Panc1 (cell line): ENCODE measurements around the gene MAP7. TPM values are rescaled to one million over a fixed set of nuclear protein-coding genes. Genes with fewer than 3 reads are reported as not detected.

Experiments
- ATAC-seq: fragments of 200-7000 bp; cut with Tn5 transposase; 2 replicates; pipeline ENCODE4 v1.9.1; 2020; ENCODE audit warnings: mild to moderate bottlenecking, moderate library complexity
- BruUV-seq: library from RNA; stranded (reverse); fragments of 400-500 nt; replicated peaks from 2 replicates; lab custom pipeline; 2021; lab: Mats Ljungman, UMichigan
- CTCF ChIA-PET: fragments of 300-600 bp; sonication (Branson Sonifier 250); formaldehyde crosslinking; loops from one replicate; lab custom pipeline; 2022; ENCODE audit warnings: antibody characterized with exemption; lab: Charles Lee
- POLR2A ChIA-PET: fragments of 300-600 bp; sonication (Branson Sonifier 250); formaldehyde crosslinking; loops from one replicate; lab custom pipeline; 2022; ENCODE audit warnings: antibody characterized with exemption; lab: Charles Lee
- DNase-seq: peaks from one replicate; pipeline ENCODE4 v3.0.0-alpha.2; 2010; ENCODE audit warnings: low read depth, low spot score
- H3K27ac ChIP-seq: 2 replicates; pipeline ENCODE4 v1.5.1; 2011; ENCODE audit warnings: mild to moderate bottlenecking, low read length, inconsistent platforms
- H3K27me3 ChIP-seq: fragments of 200-500 bp; sonication (Bioruptor generic); 2 replicates; pipeline ENCODE4 v1.6.0; 2014; ENCODE audit warnings: low read length, inconsistent platforms; ENCODE audit not compliant: control insufficient read depth, insufficient read depth
- H3K36me3 ChIP-seq: fragments of 200-500 bp; sonication (Bioruptor generic); 2 replicates; pipeline ENCODE4 v1.5.1; 2014; ENCODE audit warnings: inconsistent platforms, mild to moderate bottlenecking, low read length, moderate library complexity; ENCODE audit not compliant: control insufficient read depth, insufficient read depth
- H3K4me1 ChIP-seq: 2 replicates; pipeline ENCODE4 v1.5.1; 2011; ENCODE audit warnings: inconsistent platforms, mild to moderate bottlenecking, low read length, moderate library complexity; ENCODE audit not compliant: control insufficient read depth, insufficient read depth
- H3K4me3 ChIP-seq, 2 experiments: 2 replicates each; pipeline ENCODE4 v1.5.1; 2011 to 2012; ENCODE audit warnings: low read depth in 2 of 2, low read length in 2 of 2, mild to moderate bottlenecking in 2 of 2, inconsistent platforms in 1 of 2, moderate library complexity in 1 of 2
- H3K9me3 ChIP-seq: fragments of 200-500 bp; sonication (Bioruptor generic); 2 replicates; pipeline ENCODE4 v1.5.1; 2014; ENCODE audit warnings: low read depth, mild to moderate bottlenecking, inconsistent platforms, low read length, moderate library complexity; ENCODE audit not compliant: control insufficient read depth, insufficient read depth
- POLR2AphosphoS5 ChIP-seq: IDR thresholded peaks from 2 replicates; pipeline ENCODE4 v1.6.1; 2012; ENCODE audit warnings: mild to moderate bottlenecking, low read depth, low read length, moderate library complexity
- SIN3A ChIP-seq: IDR thresholded peaks from 2 replicates; pipeline ENCODE4 v1.6.1; 2012; ENCODE audit warnings: low read depth, mild to moderate bottlenecking, low read length, moderate library complexity, borderline replicate concordance; ENCODE audit not compliant: insufficient read depth
- TCF7L2 ChIP-seq: IDR thresholded peaks from 2 replicates; pipeline ENCODE4 v1.6.1; 2011; ENCODE audit warnings: mild to moderate bottlenecking, low read depth, low read length, inconsistent platforms
- in situ Hi-C: cut with HindIII; loops from 2 replicates; pipeline ENCODE4 v1.10.0; 2016; ENCODE audit warnings: low sequenced_read_pairs, low pct_unique_long_range_greater_than_20kb
- intact Hi-C: fragments of 100-400 bp; cut with micrococcal nuclease; formaldehyde crosslinking; loops from one replicate; pipeline ENCODE4 v1.10.0; 2022; ENCODE audit not compliant: unreplicated experiment
- total RNA-seq: library from RNA; stranded (reverse); gene quantifications from one replicate; pipeline ENCODE4 v1.2.1, GENCODE V29; 2021; ENCODE audit not compliant: unreplicated experiment
- TF ChIP-seq, protein P1 (sequence below): fragments of 450-650 bp; IDR thresholded peaks from 2 replicates; pipeline ENCODE4 v1.5.1; 2017; ENCODE audit warnings: mild to moderate bottlenecking
- TF ChIP-seq, protein P2 (sequence below), 2 experiments: IDR thresholded peaks; 2 replicates each; pipeline ENCODE4 v1.6.1; 2011 to 2012; ENCODE audit warnings: low read depth in 2 of 2, control low read depth in 1 of 2, low read length in 1 of 2, mild to moderate bottlenecking in 1 of 2, moderate library complexity in 1 of 2; ENCODE audit not compliant: insufficient read depth in 1 of 2

Gene MAP7
- total RNA-seq, 1 experiment from 2014 or later: 1.8 TPM

DNA sequence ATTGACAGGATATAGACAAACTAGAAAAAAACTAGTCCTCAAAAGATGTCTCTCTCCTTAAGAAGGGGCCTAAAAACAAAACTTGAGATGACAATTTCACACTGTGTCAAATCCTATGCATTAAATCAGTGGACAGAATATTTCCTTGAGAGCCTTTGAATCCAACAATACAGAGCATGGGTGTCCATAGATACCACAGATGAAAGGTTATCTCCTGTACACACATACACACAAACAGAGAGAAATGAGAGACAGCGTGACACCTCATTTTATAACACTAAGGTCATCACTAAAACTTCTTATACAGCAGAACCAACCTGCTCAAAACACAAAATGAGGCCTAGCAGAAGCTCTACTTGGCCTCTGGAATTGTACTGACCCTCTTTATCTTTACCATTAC lies 55.5 kb downstream of the MAP7 start:
- no peak overlapping the region for H3K4me3 ChIP-seq
- POLR2A ChIA-PET: no interaction called here
- no peaks in the 10 kb centered on the region for H3K9me3 ChIP-seq
- H3K36me3 ChIP-seq: no peaks in the 10 kb centered on the region
- DNase-seq (no peak), ATAC-seq (no peak)
- CTCF ChIA-PET: no interaction called here
- TF ChIP-seq POLR2AphosphoS5: no peak
- TF ChIP-seq, protein P1, sequence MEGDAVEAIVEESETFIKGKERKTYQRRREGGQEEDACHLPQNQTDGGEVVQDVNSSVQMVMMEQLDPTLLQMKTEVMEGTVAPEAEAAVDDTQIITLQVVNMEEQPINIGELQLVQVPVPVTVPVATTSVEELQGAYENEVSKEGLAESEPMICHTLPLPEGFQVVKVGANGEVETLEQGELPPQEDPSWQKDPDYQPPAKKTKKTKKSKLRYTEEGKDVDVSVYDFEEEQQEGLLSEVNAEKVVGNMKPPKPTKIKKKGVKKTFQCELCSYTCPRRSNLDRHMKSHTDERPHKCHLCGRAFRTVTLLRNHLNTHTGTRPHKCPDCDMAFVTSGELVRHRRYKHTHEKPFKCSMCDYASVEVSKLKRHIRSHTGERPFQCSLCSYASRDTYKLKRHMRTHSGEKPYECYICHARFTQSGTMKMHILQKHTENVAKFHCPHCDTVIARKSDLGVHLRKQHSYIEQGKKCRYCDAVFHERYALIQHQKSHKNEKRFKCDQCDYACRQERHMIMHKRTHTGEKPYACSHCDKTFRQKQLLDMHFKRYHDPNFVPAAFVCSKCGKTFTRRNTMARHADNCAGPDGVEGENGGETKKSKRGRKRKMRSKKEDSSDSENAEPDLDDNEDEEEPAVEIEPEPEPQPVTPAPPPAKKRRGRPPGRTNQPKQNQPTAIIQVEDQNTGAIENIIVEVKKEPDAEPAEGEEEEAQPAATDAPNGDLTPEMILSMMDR: no peak
- TF ChIP-seq SIN3A: no peak
- TF ChIP-seq TCF7L2: no peak
- TF ChIP-seq, protein P2, sequence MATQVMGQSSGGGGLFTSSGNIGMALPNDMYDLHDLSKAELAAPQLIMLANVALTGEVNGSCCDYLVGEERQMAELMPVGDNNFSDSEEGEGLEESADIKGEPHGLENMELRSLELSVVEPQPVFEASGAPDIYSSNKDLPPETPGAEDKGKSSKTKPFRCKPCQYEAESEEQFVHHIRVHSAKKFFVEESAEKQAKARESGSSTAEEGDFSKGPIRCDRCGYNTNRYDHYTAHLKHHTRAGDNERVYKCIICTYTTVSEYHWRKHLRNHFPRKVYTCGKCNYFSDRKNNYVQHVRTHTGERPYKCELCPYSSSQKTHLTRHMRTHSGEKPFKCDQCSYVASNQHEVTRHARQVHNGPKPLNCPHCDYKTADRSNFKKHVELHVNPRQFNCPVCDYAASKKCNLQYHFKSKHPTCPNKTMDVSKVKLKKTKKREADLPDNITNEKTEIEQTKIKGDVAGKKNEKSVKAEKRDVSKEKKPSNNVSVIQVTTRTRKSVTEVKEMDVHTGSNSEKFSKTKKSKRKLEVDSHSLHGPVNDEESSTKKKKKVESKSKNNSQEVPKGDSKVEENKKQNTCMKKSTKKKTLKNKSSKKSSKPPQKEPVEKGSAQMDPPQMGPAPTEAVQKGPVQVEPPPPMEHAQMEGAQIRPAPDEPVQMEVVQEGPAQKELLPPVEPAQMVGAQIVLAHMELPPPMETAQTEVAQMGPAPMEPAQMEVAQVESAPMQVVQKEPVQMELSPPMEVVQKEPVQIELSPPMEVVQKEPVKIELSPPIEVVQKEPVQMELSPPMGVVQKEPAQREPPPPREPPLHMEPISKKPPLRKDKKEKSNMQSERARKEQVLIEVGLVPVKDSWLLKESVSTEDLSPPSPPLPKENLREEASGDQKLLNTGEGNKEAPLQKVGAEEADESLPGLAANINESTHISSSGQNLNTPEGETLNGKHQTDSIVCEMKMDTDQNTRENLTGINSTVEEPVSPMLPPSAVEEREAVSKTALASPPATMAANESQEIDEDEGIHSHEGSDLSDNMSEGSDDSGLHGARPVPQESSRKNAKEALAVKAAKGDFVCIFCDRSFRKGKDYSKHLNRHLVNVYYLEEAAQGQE (IDR thresholded peaks at IDR 0.05; ENCODE audit: insufficient read depth in 1 of 2, low read depth in 2 of 2, low read length in 1 of 2): no peak
- BruUV-seq: no TSS peak
- no peaks in the 10 kb centered on the region for H3K4me1 ChIP-seq
- intact Hi-C loops: no loop called here
- H3K27me3 ChIP-seq: no peaks in the 10 kb centered on the region; the same call in 1 of the 2 replicates
- in situ Hi-C loops: no loop called here
- H3K27ac ChIP-seq: no peak overlapping the region

DNA sequence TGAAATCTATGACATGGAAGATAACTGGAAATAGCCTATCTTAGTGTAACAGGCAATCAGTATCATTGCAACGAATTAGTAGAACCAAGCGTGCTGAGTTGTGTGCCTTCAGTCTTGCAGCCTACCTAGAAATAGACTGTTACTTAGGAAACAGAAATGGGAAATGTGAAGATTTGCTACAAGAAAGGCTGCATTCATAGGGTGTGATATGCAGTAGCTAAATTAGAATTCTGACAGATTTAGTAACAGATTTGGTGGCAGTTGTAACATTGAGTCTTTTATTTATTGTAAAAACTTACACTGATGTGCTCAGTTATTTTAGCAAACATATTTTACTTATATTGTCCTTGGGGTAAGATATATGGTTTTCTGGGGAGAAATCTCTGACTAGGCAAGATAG lies 56.2 kb downstream of the MAP7 start:
- H3K4me1 ChIP-seq: no peaks in the 10 kb centered on the region
- POLR2A ChIA-PET: interaction anchor here (0.7 kb wide), 1 partner anchor 510 kb away, joined by 3 read pairs; no protein-coding TSS in a partner anchor
- no TSS peak for BruUV-seq
- CTCF ChIA-PET: no interaction called here
- H3K36me3 ChIP-seq: no peaks in the 10 kb centered on the region
- in situ Hi-C loops: no loop called here
- H3K27me3 ChIP-seq: no peaks in the 10 kb centered on the region; the same call in 1 of the 2 replicates
- H3K27ac ChIP-seq: no peak overlapping the region
- no peak overlapping the region for H3K4me3 ChIP-seq
- no peaks in the 10 kb centered on the region for H3K9me3 ChIP-seq
- DNase-seq: no peak
- TF ChIP-seq, protein P2 (IDR thresholded peaks at IDR 0.05; ENCODE audit: insufficient read depth in 1 of 2, low read depth in 2 of 2, low read length in 1 of 2): no peak
- TF ChIP-seq TCF7L2 (no peak), SIN3A (no peak), POLR2AphosphoS5 (no peak)
- TF ChIP-seq, protein P1: no peak
- intact Hi-C loops: no loop called here
- no peak for ATAC-seq
